Epithelial cell of proximal tubule (primary cell): ENCODE data around the gene KCNMB3. TPM values are rescaled to one million over a fixed set of nuclear protein-coding genes. Genes with fewer than 3 reads are reported as not detected.

Experiments
- DNase-seq: peaks from one replicate; pipeline ENCODE4 v3.0.0-alpha.2; 2011; ENCODE audit warnings: low read depth
- H3K4me3 ChIP-seq: 2 replicates; pipeline ENCODE4 v1.5.1; 2011; ENCODE audit warnings: low read depth, mild to moderate bottlenecking, low read length
- CTCF ChIP-seq: conservative IDR thresholded peaks from 2 replicates; pipeline ENCODE4 v1.5.1; 2012; ENCODE audit warnings: low read depth, mild to moderate bottlenecking, low read length
- total RNA-seq: library from RNA; depleted of rRNA; stranded (reverse); fragments of >200 nt; gene quantifications from 2 replicates; pipeline ENCODE4 v1.2.3, GENCODE V29; 2015

Gene KCNMB3
- total RNA-seq, 1 donor from 2014 or later: 0.40 TPM

DNA sequence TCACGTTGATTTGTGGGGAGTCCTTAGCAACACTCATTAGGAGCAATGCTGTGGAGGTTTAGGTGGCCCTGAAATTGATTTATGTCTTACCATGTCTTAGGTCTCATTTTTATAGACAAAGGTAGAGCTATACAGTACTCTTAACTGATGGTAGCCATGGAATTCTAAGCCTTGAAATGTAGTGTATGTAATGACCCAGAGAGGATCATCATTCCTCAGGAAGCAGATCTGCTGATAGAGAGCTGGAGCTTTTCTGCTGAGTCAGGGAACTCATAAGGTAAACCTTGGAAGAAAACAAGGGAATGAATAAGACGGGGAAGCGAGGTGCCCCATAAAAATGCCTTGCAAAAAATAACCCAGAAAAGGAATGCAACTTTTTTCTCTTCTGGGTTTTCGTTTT, 37.9 kb upstream of the KCNMB3 start:
- no peak overlapping the region for H3K4me3 ChIP-seq
- no peak for TF ChIP-seq CTCF
- DNase-seq: no peak

- no peak for TF ChIP-seq CTCF
- DNase-seq: no peak
- no peak overlapping the region for H3K4me3 ChIP-seq
Measured at GRCh38 chr3:179286331-179286730, 35.4 kb upstream of the KCNMB3 start.

GRCh38 chr3:179281825-179282224, 30.9 kb upstream of the KCNMB3 start:
- TF ChIP-seq CTCF: no peak
- H3K4me3 ChIP-seq: no peak overlapping the region
- DNase-seq: no peak

DNA sequence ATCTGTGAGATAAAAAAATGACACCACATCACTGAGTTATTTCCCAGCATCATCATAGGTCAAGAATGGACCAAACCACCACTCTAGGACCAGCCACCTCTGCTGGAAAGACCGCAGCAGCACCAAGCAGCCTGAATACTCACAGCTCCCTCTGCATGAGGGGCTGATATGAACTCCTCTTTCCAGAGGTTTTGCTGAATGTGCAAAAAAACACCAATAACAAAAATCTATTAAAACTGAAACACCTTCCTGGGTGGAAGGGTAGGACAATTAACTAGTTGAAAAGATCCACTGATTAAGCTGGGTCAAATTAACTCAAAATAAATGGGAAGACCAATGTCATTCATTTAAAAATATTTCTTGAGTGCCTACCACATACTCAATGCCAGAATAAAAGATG, 28.9 kb upstream of the KCNMB3 start:
- no peak overlapping the region for H3K4me3 ChIP-seq
- DNase-seq: no peak
- TF ChIP-seq CTCF: no peak

- TF ChIP-seq CTCF: no peak
Measured at GRCh38 chr3:179278932-179279693, 28.2 kb upstream of the KCNMB3 start.

GRCh38 chr3:179278151-179278550, 27.2 kb upstream of the KCNMB3 start:
- no peak for TF ChIP-seq CTCF
- no peak for DNase-seq
- no peak overlapping the region for H3K4me3 ChIP-seq

More at GRCh38 chr3:179278932-179279693, 28.2 kb upstream of the KCNMB3 start:
- no peak for DNase-seq
- H3K4me3 ChIP-seq: no peak overlapping the region

- no peak overlapping the region for H3K4me3 ChIP-seq
- DNase-seq: no peak
- TF ChIP-seq CTCF: no peak
Measured at GRCh38 chr3:179276743-179277142, 25.8 kb upstream of the KCNMB3 start.
